ENCODE results near the gene MECP2. TPM values are rescaled to one million over a fixed set of nuclear protein-coding genes. Genes with fewer than 3 reads are reported as not detected.

The MECP2 gene
- total RNA-seq, 1 donor from 2014 or later: 21.1 TPM

DNA sequence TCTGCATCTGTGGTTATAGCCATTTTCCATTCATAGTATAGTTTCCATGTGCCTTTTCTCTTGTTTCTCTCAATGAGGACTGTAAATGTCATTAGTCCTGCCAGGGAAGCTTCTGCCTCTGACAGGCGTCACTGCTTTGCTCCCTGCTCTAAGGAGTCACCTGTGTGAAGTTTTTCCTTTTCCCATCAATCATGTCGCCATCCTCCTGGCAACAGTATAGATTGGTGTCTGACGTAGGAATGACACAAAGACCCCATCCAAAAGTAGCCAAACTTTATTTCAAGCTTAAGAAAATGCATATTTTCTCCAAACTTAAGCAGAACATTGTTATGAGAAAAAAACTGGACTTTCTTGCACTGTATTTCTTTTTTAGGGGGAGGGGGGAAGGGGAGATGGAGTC is 23.1 kb upstream of the MECP2 start:
- TF ChIP-seq CTCF (IDR thresholded peaks at IDR 0.05; ENCODE audit: insufficient read depth, low read length, severe bottlenecking): no peak
- no peaks in the 10 kb centered on the region for H3K36me3 ChIP-seq (ENCODE audit: control insufficient read depth, insufficient read depth, low read length)
- DNase-seq (ENCODE audit: low read depth) (no peak), FAIRE-seq (no peak)
- no peak overlapping the region for H3K4me3 ChIP-seq (ENCODE audit: low read depth, low read length)
- H3K27me3 ChIP-seq (ENCODE audit: control insufficient read depth, insufficient read depth, low read length): no peaks in the 10 kb centered on the region

DNA sequence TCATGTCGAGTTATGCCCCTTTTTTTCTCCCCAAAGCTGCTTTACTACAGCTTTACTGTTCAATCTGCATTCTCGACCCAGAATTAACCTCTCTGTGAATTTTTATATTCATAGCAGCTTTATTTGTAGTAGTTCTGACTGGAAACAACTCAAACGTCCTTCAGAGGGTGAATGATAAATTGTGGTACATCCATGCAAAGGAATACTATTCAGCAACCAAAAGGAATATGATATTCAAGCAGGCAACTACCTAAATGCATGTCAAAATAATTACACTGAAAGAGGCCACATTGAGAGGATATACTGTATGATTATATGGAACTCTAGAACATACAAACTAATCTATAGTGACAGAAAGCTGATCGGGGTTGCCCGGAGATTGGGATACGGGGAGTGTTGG is 20.0 kb upstream of the MECP2 start:
- FAIRE-seq (no peak), DNase-seq (ENCODE audit: low read depth) (no peak)
- Histone ChIP-seq H3K36me3 (ENCODE audit: control insufficient read depth, insufficient read depth, low read length) (no peaks in the 10 kb centered on the region), H3K27me3 (ENCODE audit: control insufficient read depth, insufficient read depth, low read length) (no peaks in the 10 kb centered on the region), H3K4me3 (ENCODE audit: low read depth, low read length) (no peak overlapping the region)
- TF ChIP-seq CTCF (IDR thresholded peaks at IDR 0.05; ENCODE audit: insufficient read depth, low read length, severe bottlenecking): no peak

DNA sequence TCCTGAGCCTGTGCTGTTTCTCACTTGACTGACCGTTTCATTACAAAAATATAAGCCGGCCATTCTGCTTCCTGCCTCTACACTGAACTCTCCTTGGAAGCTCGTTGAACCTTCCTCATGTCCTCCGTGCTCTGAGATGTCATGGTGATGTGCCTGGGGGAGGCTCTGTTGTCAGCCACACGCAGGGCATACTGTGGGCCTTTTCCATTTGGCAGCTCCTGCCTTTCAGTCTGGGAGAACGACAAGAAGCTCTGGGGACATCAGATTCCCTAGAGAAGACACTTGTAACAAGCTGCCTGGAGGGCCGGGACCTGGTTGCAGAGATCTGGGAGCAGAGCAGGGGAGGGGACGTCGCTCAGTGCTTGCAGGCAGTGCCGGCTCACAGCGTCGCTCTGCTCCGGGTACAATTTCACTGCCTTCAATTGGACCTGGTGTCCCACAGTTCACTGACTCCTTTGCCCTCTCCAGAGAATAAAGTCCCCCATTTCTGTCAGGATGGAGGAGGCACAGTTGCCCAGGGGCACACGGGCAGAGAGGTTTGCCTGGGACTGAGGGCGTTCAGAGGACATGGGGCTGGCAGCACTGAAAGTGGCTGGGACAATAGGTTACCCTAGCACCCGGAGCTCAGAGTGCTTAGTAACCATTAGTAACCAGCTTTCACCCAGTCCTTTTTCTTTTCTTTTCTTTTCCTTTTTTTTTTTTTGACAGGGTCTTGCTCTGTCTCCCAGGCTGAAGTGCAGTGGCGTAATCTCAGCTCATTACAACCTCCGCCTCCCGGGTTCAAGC is 19.1 kb upstream of the MECP2 start:
- TF ChIP-seq CTCF (IDR thresholded peaks at IDR 0.05; ENCODE audit: insufficient read depth, low read length, severe bottlenecking): no peak
- DNase-seq (ENCODE audit: low read depth): no peak
- H3K36me3 ChIP-seq (ENCODE audit: control insufficient read depth, insufficient read depth, low read length): no peaks in the 10 kb centered on the region
- no peaks in the 10 kb centered on the region for H3K27me3 ChIP-seq (ENCODE audit: control insufficient read depth, insufficient read depth, low read length)
- H3K4me3 ChIP-seq (ENCODE audit: low read depth, low read length): no peak overlapping the region
- no peak for FAIRE-seq

DNA sequence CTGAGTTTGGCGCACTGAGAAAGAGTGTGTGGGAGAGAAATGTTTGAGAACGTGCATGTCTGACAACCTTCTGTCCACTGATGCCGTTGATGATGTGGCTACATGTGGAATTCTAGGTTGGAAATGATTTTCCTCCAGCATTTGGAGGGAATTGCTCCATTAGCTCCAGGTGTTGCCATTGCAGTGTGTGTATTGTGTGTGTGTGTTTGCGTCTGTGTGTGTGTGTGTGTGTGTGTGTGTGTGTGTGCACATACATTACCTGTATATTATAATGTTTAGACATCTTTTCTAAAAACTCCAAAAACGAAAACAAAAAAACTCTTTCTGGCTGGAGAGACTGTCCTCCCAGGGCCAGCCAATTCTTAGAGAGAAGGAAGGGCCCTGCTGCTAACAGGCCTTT is 18.2 kb upstream of the MECP2 start:
- TF ChIP-seq CTCF (IDR thresholded peaks at IDR 0.05; ENCODE audit: insufficient read depth, low read length, severe bottlenecking): no peak
- no peak overlapping the region for H3K4me3 ChIP-seq (ENCODE audit: low read depth, low read length)
- FAIRE-seq (no peak), DNase-seq (ENCODE audit: low read depth) (no peak)
- no peaks in the 10 kb centered on the region for H3K27me3 ChIP-seq (ENCODE audit: control insufficient read depth, insufficient read depth, low read length)
- no peaks in the 10 kb centered on the region for H3K36me3 ChIP-seq (ENCODE audit: control insufficient read depth, insufficient read depth, low read length)

DNA sequence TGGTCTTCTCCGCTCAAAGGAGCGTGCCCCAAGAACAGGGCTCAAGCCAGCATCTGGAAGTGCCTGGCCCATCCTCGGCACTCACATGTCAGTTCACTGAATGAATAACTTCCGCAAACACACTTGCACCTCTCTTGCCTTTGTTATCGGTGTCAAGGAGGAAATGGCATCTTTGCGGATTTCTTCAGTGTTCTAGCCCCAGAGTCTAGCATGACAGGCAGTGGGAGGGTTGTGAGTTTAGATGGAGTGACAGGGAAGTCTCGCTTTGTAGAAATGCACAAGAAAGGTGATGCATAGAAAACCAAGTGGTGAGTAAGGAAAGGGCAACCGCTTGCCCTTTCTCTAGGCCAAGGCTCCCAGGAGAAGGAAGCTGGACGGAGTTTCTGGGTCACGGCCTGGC is 17.6 kb upstream of the MECP2 start:
- Histone ChIP-seq H3K4me3 (ENCODE audit: low read depth, low read length) (no peak overlapping the region), H3K36me3 (ENCODE audit: control insufficient read depth, insufficient read depth, low read length) (no peaks in the 10 kb centered on the region), H3K27me3 (ENCODE audit: control insufficient read depth, insufficient read depth, low read length) (no peaks in the 10 kb centered on the region)
- TF ChIP-seq CTCF (IDR thresholded peaks at IDR 0.05; ENCODE audit: insufficient read depth, low read length, severe bottlenecking): no peak
- FAIRE-seq: no peak
- DNase-seq (ENCODE audit: low read depth): no peak

DNA sequence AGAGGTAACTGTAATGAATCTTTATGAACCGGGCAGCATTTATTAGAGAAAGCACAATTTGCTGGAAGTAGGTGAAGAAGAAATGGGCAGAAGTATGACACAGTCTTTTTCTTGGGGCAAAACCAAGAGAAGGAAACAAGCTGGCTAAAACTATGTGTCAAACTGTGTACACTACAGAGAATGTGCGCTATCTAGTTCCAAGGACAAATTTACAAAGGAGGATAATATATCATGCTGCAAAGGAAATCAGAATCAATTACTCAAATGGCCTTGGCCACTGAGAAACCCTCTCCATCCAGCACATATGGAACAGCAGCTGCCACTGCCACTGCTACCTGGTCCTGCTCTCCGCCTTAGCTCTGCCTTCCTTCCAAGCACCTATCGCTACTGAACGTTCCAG is 17.1 kb upstream of the MECP2 start:
- TF ChIP-seq CTCF (IDR thresholded peaks at IDR 0.05; ENCODE audit: insufficient read depth, low read length, severe bottlenecking): no peak
- DNase-seq (ENCODE audit: low read depth) (no peak), FAIRE-seq (no peak)
- no peaks in the 10 kb centered on the region for H3K36me3 ChIP-seq (ENCODE audit: control insufficient read depth, insufficient read depth, low read length)
- no peaks in the 10 kb centered on the region for H3K27me3 ChIP-seq (ENCODE audit: control insufficient read depth, insufficient read depth, low read length)
- H3K4me3 ChIP-seq (ENCODE audit: low read depth, low read length): no peak overlapping the region
